Subcutaneous abdominal adipose tissue (tissue), 5 donors: ENCODE measurements around the gene ATG2A.

Experiments
- H3K27ac ChIP-seq: one replicate; pipeline ENCODE4 v1.7.0; 2013; ENCODE audit warnings: low read depth, mild to moderate bottlenecking, inconsistent platforms, low read length, moderate library complexity
- H3K27me3 ChIP-seq, 5 donors: one replicate each; pipeline ENCODE4 v1.7.0; 2013; ENCODE audit warnings: low read length in 5 of 5, inconsistent platforms in 1 of 5; ENCODE audit not compliant: control insufficient read depth in 5 of 5, insufficient read depth in 4 of 5
- H3K36me3 ChIP-seq, 5 donors: one replicate each; pipeline ENCODE4 v1.7.0; 2013; ENCODE audit warnings: low read length in 5 of 5; ENCODE audit not compliant: control insufficient read depth in 5 of 5, insufficient read depth in 5 of 5
- H3K4me1 ChIP-seq, 5 donors: one replicate each; pipeline ENCODE4 v1.7.0; 2013; ENCODE audit warnings: low read length in 5 of 5, mild to moderate bottlenecking in 3 of 5, moderate library complexity in 1 of 5; ENCODE audit not compliant: control insufficient read depth in 5 of 5, insufficient read depth in 5 of 5
- H3K4me3 ChIP-seq, 5 donors: one replicate each; pipeline ENCODE4 v1.7.0; 2013; ENCODE audit warnings: low read length in 5 of 5, low read depth in 1 of 5
- H3K9ac ChIP-seq, 5 donors: one replicate each; pipeline ENCODE4 v1.7.0; 2013; ENCODE audit warnings: low read length in 5 of 5, mild to moderate bottlenecking in 4 of 5, moderate library complexity in 3 of 5
- H3K9me3 ChIP-seq, 5 donors: one replicate each; pipeline ENCODE4 v1.7.0; 2013; ENCODE audit warnings: low read length in 5 of 5; ENCODE audit not compliant: control insufficient read depth in 5 of 5
- donor health status: healthy.
- donor health status: healthy.
- donor health status: healthy.
- donor health status: healthy.
- donor health status: healthy.

The ATG2A gene

DNA sequence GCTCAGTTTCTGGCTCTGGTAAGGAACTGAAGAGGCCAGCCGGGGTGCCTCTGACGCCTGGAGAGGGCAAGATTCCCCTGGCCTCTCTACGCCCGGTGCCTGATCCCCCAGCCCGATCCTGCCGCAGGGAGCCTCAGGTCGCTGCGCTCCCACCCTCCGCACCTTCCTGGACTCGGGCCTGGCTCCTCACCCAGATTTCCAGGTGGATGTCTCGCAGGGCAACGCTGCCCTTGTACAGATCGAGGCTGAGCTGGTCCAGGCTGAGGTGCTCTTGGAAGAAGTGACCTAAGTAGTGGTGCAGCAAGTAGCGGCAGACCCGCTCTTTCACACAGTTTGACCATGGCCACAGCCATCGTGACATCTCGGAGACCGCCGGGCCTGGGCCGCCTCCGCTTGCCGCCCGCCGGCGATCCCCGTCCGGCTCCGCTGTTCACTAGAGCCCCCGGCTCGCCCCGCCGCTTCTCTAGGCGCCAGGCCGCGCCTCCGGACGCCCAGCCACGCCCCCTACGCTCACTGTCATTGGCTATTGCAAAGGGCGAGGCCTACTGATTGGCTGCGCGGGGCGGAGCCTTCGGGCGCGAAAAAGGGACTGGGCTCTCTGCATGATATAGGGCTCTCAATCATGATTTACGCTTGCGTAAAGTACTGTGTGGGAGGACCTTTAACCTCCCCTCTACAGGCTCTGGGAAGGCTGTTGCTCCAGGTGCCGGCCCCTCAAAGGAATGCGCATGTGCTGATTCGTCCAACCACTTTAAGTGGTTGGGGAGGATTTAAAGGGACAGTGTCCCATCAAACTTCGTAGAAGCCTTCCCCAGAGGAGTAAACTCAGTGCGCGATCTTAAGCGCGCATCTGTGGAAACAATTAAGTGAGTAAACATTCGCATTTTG is at the start of gene ATG2A:
ATG2A (minus strand) TSS at position 435 of the 888 bp plus-strand sequence; CDS start at position 361, 74 bp downstream.
- Histone ChIP-seq H3K27ac (peak within 1 kb of the TSS; percentile 60), H3K4me3 (peak within 1 kb of the TSS; percentile 90 to 100 (median 92)), H3K27me3 (no peaks in the 10 kb centered on the region), H3K9ac (peak within 1 kb of the TSS; percentile 89 to 99 (median 97)), H3K9me3 (no peaks in the 10 kb centered on the region), H3K36me3 (peaks cover 0 to 25% (median 22%) of the 10 kb centered on the region in 5 donors), H3K4me1 (peaks cover 7 to 33% (median 28%) of the 10 kb centered on the region in 5 donors)

GRCh38 chr11:64963072-64963631 is 46.1 kb upstream of the ATG2A start:
- Histone ChIP-seq H3K4me1 (peaks cover 0 to 4% (median 0%) of the 10 kb centered on the region in 5 donors), H3K27me3 (no peaks in the 10 kb centered on the region), H3K9ac (no peak overlapping the region), H3K9me3 (no peaks in the 10 kb centered on the region), H3K27ac (no peak overlapping the region), H3K4me3 (no peak overlapping the region), H3K36me3 (no peaks in the 10 kb centered on the region)

- Histone ChIP-seq H3K9ac (peak overlapping the region in 1 of 5 donors; percentile 30), H3K4me3 (no peak overlapping the region), H3K36me3 (no peaks in the 10 kb centered on the region), H3K27me3 (no peaks in the 10 kb centered on the region), H3K4me1 (peaks cover 0 to 4% (median 0%) of the 10 kb centered on the region in 5 donors), H3K27ac (no peak overlapping the region), H3K9me3 (no peaks in the 10 kb centered on the region)
Measured at GRCh38 chr11:64960719-64961118, 43.7 kb upstream of the ATG2A start.

GRCh38 chr11:64959498-64959897 is 42.5 kb upstream of the ATG2A start:
- H3K27me3 ChIP-seq = no peaks in the 10 kb centered on the region
- H3K4me1 ChIP-seq = peaks cover 0 to 4% (median 0%) of the 10 kb centered on the region in 5 donors
- H3K36me3 ChIP-seq = no peaks in the 10 kb centered on the region
- H3K9ac ChIP-seq = no peak overlapping the region
- no peaks in the 10 kb centered on the region for H3K9me3 ChIP-seq
- H3K27ac ChIP-seq = no peak overlapping the region
- H3K4me3 ChIP-seq = no peak overlapping the region

DNA sequence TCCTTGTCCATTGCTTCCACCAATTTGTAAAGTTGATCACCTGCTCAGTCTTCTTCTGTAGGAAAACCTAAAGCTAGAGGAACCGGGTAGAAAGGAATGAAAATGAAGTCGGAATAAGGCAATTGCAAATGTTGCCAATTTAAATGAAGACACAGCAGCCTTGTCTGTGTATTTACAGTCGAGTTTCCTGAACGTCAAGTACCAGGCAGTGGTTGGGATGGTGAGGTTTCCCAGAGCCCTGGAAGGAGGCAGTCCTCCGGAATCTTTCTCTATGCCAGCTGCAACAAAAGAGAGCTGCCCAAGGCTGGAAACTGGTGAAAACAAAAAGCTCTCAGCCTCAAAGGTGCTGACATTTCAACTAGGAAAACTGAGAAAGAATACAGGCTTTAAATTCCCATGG is 37.2 kb upstream of the ATG2A start:
- no peak overlapping the region for H3K9ac ChIP-seq
- no peak overlapping the region for H3K27ac ChIP-seq
- no peaks in the 10 kb centered on the region for H3K9me3 ChIP-seq

DNA sequence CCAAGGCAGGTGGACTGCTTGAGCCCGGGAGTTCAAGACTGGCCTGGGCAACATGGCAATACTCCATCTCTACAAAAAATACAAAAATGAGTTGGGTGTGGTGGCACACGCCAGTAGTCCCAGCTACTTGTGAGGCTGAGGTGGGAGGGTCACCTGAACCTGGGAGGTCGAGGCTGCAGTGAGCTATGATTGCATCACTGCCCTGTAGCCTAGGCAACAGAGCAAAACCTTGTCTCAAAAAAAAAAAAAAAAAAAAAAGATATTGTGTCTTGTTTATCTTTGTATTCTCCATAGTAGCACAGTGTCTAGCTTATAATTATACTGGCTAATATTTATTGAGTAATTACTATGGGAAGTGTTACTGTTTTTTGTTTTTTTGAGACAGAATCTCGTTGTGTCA is 34.5 kb upstream of the ATG2A start:
- Histone ChIP-seq H3K9ac (no peak overlapping the region), H3K9me3 (no peaks in the 10 kb centered on the region), H3K27me3 (no peaks in the 10 kb centered on the region), H3K27ac (no peak overlapping the region), H3K4me1 (no peaks in the 10 kb centered on the region), H3K4me3 (no peak overlapping the region), H3K36me3 (no peaks in the 10 kb centered on the region)

More for the DNA sequence above, 37.2 kb upstream of the ATG2A start:
- Histone ChIP-seq H3K27me3 (no peaks in the 10 kb centered on the region), H3K36me3 (no peaks in the 10 kb centered on the region), H3K4me3 (no peak overlapping the region), H3K4me1 (no peaks in the 10 kb centered on the region)

- Histone ChIP-seq H3K4me3 (no peak overlapping the region), H3K27ac (no peak overlapping the region), H3K27me3 (peaks cover 0 to 4% (median 0%) of the 10 kb centered on the region in 5 donors), H3K9ac (no peak overlapping the region), H3K9me3 (no peaks in the 10 kb centered on the region), H3K4me1 (no peaks in the 10 kb centered on the region), H3K36me3 (no peaks in the 10 kb centered on the region)
Measured at GRCh38 chr11:64947208-64947814, 30.3 kb upstream of the ATG2A start.

DNA sequence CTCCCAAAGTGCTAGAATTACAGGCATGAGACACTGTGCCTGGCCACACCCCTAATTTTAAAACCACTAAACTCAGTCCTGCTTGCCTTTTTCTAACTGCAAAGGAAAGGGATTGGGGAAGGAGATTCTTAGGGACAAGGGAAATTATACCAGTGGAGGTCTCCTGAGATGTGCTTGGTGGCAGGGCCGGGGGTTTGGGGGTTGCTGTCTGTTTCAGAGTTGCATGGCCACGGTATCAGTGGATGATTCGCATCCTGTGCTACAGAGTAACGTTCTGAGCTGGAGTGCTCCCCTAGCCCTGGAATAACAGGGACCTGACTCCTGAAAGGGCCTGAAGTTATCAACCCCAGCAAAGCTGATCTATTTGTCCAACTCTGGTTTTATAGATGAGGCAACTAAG is 19.5 kb upstream of the ATG2A start:
- Histone ChIP-seq H3K4me1 (no peaks in the 10 kb centered on the region), H3K9ac (no peak overlapping the region), H3K9me3 (no peaks in the 10 kb centered on the region), H3K27ac (no peak overlapping the region), H3K4me3 (no peak overlapping the region), H3K36me3 (peaks cover 0 to 45% (median 37%) of the 10 kb centered on the region in 5 donors), H3K27me3 (no peaks in the 10 kb centered on the region)

- no peaks in the 10 kb centered on the region for H3K4me1 ChIP-seq
- no peak within 1 kb of the TSS for H3K4me3 ChIP-seq
- no peaks in the 10 kb centered on the region for H3K27me3 ChIP-seq
- no peaks in the 10 kb centered on the region for H3K9me3 ChIP-seq
- H3K9ac ChIP-seq = no peak within 1 kb of the TSS
- H3K36me3 ChIP-seq = peaks cover 0 to 55% (median 48%) of the 10 kb centered on the region in 5 donors
- H3K27ac ChIP-seq = no peak within 1 kb of the TSS
Measured at GRCh38 chr11:64935359-64936081, 18.5 kb upstream of the ATG2A start, which contains the start of gene GPHA2. TSS of gene GPHA2 (minus strand) at chr11:64935893. CDS start at chr11:64935460, 433 bp downstream.
